ENCODE results near the gene ZFAND2A.

The ZFAND2A gene

GRCh38 chr7:1121886-1122831 lies 37.8 kb downstream of the ZFAND2A start:
- no peak for DNase-seq

- no peak for DNase-seq
Observed at GRCh38 chr7:1121476-1121875, 38.5 kb downstream of the ZFAND2A start.

DNA sequence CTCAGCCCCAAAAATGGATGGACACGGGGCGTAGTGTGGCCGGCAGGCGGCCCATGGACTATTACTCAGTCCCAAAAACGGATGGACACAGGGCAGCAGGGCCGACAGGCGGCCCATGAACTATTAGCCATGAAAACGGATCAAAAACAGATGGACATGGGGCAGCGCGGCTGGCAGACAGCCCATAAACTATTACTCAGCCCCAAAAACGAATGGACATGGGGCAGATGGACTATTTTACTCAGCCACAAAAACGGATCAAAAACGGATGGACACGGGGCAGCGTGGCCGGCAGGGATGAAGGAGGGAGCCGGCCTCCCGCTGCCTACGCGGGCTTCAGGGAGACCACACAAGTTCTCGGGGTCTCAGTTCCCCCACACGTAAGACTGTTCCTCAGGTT lies 39.2 kb downstream of the ZFAND2A start:
- DNase-seq: no peak

DNA sequence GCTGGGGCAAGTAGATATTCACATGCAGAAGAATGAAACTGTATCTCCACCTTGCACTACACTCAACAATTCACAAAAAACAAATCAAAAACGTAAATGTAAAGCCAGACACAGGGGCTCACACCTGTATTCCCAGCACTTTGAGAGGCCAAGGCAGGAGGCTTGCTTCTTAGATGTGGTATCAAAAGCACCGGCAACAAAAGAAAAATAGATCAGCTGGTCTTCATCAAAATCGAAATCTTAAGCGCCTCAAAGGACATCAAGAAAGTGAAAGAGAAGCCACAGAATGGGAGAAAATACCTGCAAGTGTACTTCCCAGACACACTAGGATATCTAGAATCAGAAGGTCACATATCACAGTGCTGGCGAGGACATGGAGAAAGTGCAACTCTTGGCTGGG lies 40.8 kb downstream of the ZFAND2A start:
- no peak for DNase-seq

DNA sequence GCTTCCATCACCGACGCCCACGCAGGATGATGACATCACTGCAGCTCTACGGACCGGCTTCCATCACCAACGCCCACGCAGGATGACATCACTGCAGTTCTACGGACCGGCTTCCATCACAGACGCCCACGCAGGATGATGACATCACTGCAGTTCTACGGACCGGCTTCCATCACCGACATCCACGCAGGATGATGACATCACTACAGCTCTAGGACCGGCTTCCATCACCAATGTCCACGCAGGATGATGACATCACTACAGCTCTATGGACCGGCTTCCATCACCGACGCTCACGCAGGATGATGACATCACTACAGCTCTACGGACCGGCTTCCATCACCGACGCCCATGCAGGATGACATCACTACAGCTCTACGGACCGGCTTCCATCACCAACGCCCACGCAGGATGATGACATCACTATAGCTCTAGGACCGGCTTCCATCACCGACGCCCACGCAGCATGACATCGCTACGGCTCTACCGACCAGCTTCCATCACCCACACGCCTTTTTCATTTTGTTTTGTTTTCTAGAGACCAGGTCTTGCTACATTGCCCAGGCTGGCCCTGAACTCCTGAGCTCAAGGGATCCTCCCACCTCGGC lies 42.6 kb downstream of the ZFAND2A start:
- peak; percentile 25 for DNase-seq

DNA sequence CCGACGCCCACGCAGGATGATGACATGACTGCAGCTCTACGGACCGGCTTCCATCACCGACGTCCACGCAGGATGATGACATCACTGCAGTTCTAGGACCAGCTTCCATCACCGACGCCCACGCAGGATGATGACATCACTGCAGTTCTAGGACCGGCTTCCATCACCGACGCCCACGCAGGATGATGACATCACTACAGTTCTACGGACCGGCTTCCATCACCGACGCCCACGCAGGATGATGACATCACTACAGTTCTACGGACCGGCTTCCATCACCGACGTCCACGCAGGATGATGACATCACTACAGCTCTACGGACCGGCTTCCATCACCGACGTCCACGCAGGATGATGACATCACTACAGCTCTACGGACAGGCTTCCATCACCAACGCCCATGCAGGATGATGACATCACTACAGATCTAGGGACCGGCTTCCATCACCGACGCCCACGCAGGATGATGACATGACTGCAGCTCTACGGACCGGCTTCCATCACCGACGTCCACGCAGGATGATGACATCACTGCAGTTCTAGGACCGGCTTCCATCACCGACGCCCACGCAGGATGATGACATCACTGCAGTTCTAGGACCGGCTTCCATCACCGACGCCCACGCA lies 43.5 kb downstream of the ZFAND2A start:
- peak; percentile 30 for DNase-seq

DNA sequence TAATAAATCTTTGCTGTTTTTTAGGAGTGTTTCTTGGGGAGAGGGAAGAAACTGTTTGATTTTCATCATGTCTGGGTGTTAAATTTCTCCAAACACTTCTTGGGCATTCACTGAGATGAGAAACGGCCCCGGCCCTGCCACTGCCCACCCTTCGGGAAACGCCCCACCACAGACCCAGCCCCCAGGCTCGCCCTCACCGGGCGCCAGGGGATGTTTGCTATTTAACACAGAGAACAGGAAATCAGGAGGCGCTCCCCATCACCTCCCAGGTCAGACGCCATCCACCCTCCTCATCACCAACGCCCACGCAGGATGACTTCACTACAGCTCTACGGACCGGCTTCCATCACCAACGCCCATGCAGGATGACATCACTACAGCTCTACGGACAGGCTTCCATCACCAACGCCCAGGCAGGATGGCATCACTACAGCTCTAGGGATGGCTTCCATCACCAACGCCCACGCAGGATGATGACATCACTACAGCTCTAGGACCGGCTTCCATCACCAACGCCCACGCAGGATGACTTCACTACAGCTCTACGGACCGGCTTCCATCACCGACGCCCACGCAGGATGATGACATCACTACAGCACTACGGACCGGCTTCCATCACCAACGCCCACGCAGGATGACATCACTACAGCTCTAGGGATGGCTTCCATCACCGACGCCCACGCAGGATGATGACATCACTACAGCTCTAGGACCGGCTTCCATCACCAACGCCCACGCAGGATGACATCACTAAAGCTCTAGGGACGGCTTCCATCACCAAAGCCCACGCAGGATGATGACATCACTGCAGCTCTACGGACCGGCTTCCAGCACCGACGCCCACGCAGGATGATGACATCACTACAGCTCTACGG lies 44.6 kb downstream of the ZFAND2A start:
- peak; percentile 63 for DNase-seq

DNA sequence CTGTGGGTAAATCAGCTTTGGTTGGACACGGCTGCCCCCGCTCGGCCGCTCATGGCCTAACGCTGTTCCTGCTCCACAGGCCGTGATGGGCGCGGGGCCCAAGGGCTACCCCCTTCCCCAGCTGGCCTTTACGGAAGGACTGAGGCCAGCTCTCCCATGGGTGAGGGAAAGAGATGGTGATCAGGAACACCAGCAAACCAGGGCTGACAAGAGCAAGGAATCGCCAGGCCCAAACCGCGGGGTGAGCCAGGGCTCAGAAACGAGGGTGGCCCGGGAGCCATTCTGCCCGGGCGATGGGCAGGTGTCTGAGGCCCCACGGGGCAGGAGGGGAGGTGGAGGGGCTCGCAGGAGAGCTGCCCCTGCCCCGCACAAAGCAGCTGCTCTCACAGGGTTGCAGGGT lies 45.5 kb downstream of the ZFAND2A start:
- DNase-seq: no peak

DNA sequence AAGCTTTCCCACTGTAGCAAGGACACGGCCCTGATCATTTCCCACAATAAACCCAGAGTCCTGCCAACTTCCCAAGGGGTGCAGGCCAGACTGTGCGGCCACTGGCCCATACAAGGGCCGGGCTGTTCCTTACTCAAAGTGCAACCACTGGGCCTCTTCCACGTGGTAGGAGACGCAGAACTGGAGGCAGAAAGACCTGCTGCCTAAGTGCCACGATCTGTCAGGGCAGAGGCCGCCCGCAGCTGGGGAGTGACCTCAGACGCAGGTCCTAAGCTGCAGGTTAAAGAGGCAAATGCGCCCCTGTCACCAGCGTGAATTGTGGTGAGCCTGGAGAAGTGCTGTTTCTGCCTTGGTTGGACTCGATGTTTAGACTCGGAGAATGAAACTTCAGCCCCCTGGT lies 45.9 kb downstream of the ZFAND2A start:
- no peak for DNase-seq

GRCh38 chr7:1113548-1113885 lies 46.5 kb downstream of the ZFAND2A start:
- DNase-seq: no peak

DNA sequence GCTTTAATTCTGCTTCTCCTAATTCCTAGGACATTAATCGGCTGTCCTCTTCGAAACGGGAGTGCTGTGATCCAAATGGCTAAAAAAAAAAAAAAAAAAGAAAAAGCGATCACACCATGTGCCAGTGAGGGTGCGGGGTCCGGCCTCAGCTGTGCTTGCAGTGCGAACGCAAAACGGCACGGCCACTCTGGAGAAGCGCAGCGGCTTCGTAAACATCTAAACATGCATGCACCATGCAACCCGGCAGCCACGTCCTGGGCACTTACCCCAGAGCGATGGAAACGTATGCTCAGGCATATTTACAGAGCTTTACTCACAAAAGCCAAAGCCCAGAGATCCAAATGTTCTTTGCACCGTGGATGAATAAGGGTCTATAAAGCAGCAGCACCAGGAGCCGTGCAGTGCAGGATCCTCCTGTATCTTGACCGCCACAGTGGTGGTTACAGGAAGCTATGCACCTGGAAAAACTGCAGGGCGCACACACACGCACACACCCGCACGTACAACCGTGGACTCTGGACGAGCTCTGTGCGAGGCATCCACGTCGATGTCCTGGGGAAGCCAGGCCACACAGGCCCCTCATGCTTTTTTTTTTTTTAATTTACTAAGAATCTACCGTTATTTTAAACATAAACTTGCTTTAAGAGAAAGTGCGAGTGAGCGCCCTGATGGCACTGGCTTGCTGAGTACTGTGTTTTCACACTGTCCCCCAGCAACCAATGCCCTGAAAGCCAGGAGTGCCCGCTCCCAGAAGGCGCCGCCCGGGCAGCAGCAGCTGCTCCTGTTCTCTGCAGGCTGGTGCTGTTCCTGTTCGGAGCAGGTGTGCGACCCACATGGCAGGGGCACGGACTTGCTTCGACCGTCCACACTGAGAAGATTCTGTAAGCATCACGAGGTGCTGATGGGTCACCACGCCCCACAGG lies 47.1 kb downstream of the ZFAND2A start:
- DNase-seq: no peak

- no peak for DNase-seq
Observed at GRCh38 chr7:1112109-1112508, 47.9 kb downstream of the ZFAND2A start.

DNA sequence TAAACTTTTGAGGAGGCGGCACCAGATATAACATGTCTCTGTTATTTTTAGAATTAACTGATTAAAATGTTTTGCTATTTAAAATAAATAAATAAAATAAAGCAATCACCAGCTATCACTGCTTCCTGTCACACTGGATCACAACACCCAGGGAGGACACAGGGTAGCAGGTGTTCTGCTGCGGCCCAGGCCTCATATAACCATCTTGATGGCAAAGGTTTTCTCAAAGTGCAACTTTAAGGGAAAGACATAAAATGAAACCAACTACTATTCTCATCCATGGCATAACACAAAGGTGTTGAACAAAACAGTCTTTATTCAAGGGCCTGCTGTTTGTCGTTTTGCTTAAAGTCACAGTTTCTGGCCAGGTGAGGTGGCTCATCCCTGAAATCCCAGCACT lies 48.8 kb downstream of the ZFAND2A start:
- DNase-seq: no peak

DNA sequence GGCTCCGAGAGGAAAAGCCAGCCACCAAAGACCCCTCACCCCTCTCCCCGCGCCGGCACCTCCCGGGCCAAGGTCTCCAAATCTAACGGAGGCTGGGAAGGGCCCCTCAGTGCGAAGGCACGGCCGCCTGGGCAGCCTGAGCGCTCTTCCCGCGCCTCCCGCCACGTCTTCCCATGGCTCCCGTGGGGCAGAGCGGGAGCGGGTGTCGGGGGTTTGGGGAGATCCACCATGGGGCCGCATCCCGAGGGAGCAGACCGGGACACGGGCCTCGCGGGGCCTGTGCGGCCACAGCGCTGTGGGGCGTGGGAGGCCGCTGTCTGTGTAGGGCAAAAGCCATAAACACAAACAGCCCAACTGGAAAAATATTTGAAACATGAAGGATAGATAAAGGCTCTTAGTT lies 49.6 kb downstream of the ZFAND2A start:
- DNase-seq: no peak

GRCh38 chr7:1109581-1110310 lies 50.2 kb downstream of the ZFAND2A start:
- DNase-seq: no peak

- no peak for DNase-seq
Observed at GRCh38 chr7:1108264-1108920, 51.6 kb downstream of the ZFAND2A start.

DNA sequence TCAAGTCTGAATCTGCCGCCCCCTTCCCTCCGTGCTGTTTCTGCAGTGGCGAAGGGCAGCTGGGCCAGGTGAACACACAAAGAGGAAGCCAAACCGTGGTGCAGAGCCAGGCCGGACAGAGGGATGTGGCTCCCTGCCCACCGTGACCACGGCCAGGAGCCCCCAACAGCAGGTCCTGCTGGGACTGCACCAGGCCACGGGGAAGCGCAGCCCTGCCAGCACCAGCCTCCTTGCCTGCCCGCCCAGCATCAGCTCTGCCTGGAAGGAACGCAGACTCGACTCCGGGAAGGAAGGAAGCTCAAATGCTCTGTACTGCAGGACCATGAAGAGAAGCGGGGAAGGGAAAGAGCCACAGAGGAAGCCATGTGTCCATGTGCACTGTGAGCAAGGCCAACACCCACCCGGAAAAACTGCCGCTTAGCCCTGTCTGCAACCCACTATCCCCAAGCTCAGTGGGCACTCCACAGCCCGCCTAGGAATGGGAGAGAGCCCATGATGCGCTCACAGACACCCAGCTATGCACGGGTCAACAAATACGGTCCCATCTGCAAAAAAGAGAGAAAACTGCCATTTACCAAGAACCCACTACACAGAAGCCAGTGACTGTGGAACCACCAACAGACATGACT lies 53.1 kb downstream of the ZFAND2A start:
- no peak for DNase-seq

GRCh38 chr7:1106063-1106792 lies 53.8 kb downstream of the ZFAND2A start:
- DNase-seq: no peak

- DNase-seq: no peak
Observed at GRCh38 chr7:1105189-1105588, 54.8 kb downstream of the ZFAND2A start.

Data from stimulated activated CD4-positive, alpha-beta T cell treated with anti-CD3 and anti-CD28 coated beads, Interleukin-15, amount 100 ng/mL, for 24 hours (primary cell).